Measurements from ENCODE around the gene MARK1. TPM values are rescaled to one million over a fixed set of nuclear protein-coding genes. Genes with fewer than 3 reads are reported as not detected.

Gene MARK1
- total RNA-seq, 3 donors from 2014 or later, result 6.6 to 13.8 (median 9.8) TPM

- no peak for TF ChIP-seq POLR2AphosphoS5 (IDR thresholded peaks at IDR 0.05)
- TF ChIP-seq CTCF (IDR thresholded peaks at IDR 0.05), result no peak
- no peak for TF ChIP-seq POLR2A (IDR thresholded peaks at IDR 0.05)
- Histone ChIP-seq H3K27me3 (no peaks in the 10 kb centered on the region), H3K4me1 (no peaks in the 10 kb centered on the region), H3K36me3 (no peaks in the 10 kb centered on the region), H3K27ac (no peak overlapping the region), H3K9me3 (no peaks in the 10 kb centered on the region), H3K4me3 (no peak overlapping the region)
- DNase-seq (ENCODE audit: low spot score in 2 of 2), result no peak
- intact Hi-C loops (cut with DNase I; ENCODE audit: low total_unique reads), result no loop called here
Observed at GRCh38 chr1:220544901-220545303, 17.0 kb downstream of the MARK1 start.

- Histone ChIP-seq H3K36me3 (no peaks in the 10 kb centered on the region), H3K27me3 (no peaks in the 10 kb centered on the region), H3K27ac (no peak overlapping the region), H3K9me3 (no peaks in the 10 kb centered on the region), H3K4me1 (no peaks in the 10 kb centered on the region), H3K4me3 (no peak overlapping the region)
- TF ChIP-seq POLR2A (IDR thresholded peaks at IDR 0.05), result no peak
- no peak for TF ChIP-seq POLR2AphosphoS5 (IDR thresholded peaks at IDR 0.05)
- TF ChIP-seq CTCF (IDR thresholded peaks at IDR 0.05), result no peak
- no peak for DNase-seq (ENCODE audit: low spot score in 2 of 2)
- intact Hi-C loops (cut with DNase I; ENCODE audit: low total_unique reads), result no loop called here
Observed at GRCh38 chr1:220550811-220551399, 23.0 kb downstream of the MARK1 start.

- DNase-seq (ENCODE audit: low spot score in 2 of 2), result no peak
- no peaks in the 10 kb centered on the region for H3K9me3 ChIP-seq
- H3K4me1 ChIP-seq, result no peaks in the 10 kb centered on the region
- no peaks in the 10 kb centered on the region for H3K36me3 ChIP-seq
- H3K27ac ChIP-seq, result no peak overlapping the region
- TF ChIP-seq POLR2AphosphoS5 (IDR thresholded peaks at IDR 0.05), result no peak
- intact Hi-C loops (cut with DNase I; ENCODE audit: low total_unique reads), result no loop called here
- no peak overlapping the region for H3K4me3 ChIP-seq
- no peaks in the 10 kb centered on the region for H3K27me3 ChIP-seq
Observed at GRCh38 chr1:220551718-220552117, 23.8 kb downstream of the MARK1 start.

- no peaks in the 10 kb centered on the region for H3K27me3 ChIP-seq
- no peak for TF ChIP-seq POLR2AphosphoS5 (IDR thresholded peaks at IDR 0.05)
- no peak for TF ChIP-seq CTCF (IDR thresholded peaks at IDR 0.05)
- no peak for TF ChIP-seq POLR2A (IDR thresholded peaks at IDR 0.05)
- H3K9me3 ChIP-seq, result no peaks in the 10 kb centered on the region
- no peak overlapping the region for H3K27ac ChIP-seq
- intact Hi-C loops (cut with DNase I; ENCODE audit: low total_unique reads), result no loop called here
- H3K4me1 ChIP-seq, result no peaks in the 10 kb centered on the region
- no peak for DNase-seq (ENCODE audit: low spot score in 2 of 2)
- H3K36me3 ChIP-seq, result no peaks in the 10 kb centered on the region
- no peak overlapping the region for H3K4me3 ChIP-seq
Observed at GRCh38 chr1:220552672-220553260, 24.8 kb downstream of the MARK1 start.

- Histone ChIP-seq H3K27me3 (no peaks in the 10 kb centered on the region), H3K4me1 (no peaks in the 10 kb centered on the region), H3K27ac (no peak overlapping the region), H3K36me3 (no peaks in the 10 kb centered on the region), H3K4me3 (no peak overlapping the region), H3K9me3 (no peaks in the 10 kb centered on the region)
- DNase-seq (ENCODE audit: low spot score in 2 of 2), result no peak
- no peak for TF ChIP-seq POLR2AphosphoS5 (IDR thresholded peaks at IDR 0.05)
- TF ChIP-seq POLR2A (IDR thresholded peaks at IDR 0.05), result no peak
- TF ChIP-seq CTCF (IDR thresholded peaks at IDR 0.05), result no peak
- intact Hi-C loops (cut with DNase I; ENCODE audit: low total_unique reads), result no loop called here
Observed at GRCh38 chr1:220556641-220557040, 28.7 kb downstream of the MARK1 start.
